Measurements from ENCODE around the gene TGFBR3L. TPM values are rescaled to one million over a fixed set of nuclear protein-coding genes. Genes with fewer than 3 reads are reported as not detected.

TGFBR3L gene
- total RNA-seq, 1 donor: 0.10 TPM

DNA sequence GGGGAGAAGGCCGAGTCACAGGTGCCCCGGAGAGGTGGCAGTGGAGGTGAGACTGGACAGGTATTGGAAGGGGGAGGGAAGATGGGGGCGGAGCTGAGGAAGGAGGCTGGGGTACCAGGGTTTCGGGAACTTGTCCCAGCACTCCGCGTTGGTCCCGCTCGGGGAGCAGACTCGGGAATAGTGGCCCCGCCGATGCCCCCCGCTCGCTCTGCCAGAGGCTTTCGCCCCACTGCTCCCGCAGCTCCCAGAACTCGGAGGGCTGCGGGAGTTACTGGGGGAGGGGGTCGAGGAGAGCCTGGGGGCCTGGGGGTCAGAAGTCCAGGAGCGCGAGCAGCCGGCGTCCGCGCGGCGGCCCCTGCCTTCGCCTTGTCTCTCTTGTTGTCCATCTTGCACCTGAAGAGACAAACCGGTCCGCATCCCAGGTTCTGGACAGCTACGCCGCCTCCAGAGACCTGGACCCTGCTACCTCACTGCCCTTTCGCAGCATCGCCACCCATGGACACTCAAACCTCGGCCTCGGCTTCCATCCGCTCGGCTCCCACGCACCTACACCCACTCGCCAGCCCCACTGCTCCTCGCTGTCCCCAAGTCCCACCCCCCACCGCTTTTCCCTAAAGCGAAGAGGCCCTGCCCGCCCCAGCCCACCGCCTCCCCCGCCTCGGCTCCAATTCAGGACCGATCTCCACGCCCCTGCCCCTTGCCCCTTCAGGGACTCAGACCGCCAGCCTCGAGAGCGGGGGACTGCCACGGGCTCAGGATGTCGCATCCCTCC, 41.1 kb upstream of the TGFBR3L start:
- Histone ChIP-seq H3K9me3 (ENCODE audit: low read depth, low read length) (no peaks in the 10 kb centered on the region), H3K27me3 (ENCODE audit: insufficient read depth, low read length) (peaks cover 24% of the 10 kb centered on the region), H3K4me3 (ENCODE audit: low read length) (no peak overlapping the region), H3K4me1 (ENCODE audit: insufficient read depth, low read length) (peaks cover 38% of the 10 kb centered on the region)

DNA sequence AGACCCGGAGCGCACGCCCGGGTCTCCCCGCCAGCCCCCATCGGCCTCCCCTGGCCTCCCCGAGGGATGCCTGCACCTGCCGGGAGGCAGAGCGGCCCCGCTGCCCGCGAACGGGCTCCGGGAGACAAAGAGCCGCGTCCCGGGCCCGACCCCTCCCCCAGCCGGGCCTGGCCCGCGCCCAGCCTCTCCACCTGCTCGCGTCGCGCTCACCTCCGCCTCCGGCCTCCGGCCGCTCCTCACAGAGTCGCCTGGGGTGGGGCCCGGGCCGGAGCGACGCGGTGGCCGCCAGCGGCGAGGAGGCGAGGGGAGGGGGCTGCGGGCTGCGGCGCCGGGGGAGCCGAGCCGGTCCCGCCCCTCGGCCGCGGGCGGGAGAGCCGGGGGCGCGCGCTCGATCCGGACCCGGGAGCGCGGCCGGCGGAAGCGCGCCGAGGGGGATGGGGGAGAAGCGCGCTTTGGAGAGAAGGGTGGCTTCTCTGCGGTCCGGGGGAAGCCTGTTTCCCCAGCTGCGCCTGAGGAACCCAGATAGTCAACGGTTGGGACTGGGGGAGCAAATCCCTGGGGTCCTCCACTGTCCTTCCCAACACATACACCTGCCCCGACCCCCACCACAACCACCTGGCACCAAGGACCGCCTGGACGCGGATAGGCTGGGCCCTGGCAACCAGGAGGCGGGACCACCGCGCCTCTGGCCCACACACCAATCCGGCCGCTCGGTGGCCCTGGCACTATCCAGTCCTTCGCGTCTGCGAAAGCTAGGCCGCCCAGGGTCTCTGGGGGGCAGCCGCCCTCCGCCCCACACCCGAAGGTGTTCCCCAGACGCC, 40.3 kb upstream of the TGFBR3L start, which contains the start of gene PRR36:
Gene PRR36, minus strand, starts transcription at position 315 of the 821 bp plus-strand sequence. CDS start 701 bp downstream, outside the sequence.
- H3K27me3 ChIP-seq (ENCODE audit: insufficient read depth, low read length): peaks cover 22% of the 10 kb centered on the region
- H3K4me1 ChIP-seq (ENCODE audit: insufficient read depth, low read length): peaks cover 31% of the 10 kb centered on the region
- H3K4me3 ChIP-seq (ENCODE audit: low read length): no peak within 1 kb of the TSS
- no peaks in the 10 kb centered on the region for H3K9me3 ChIP-seq (ENCODE audit: low read depth, low read length)

- peaks cover 25% of the 10 kb centered on the region for H3K4me1 ChIP-seq (ENCODE audit: insufficient read depth, low read length)
- H3K4me3 ChIP-seq (ENCODE audit: low read length): no peak overlapping the region
- peaks cover 22% of the 10 kb centered on the region for H3K27me3 ChIP-seq (ENCODE audit: insufficient read depth, low read length)
- H3K9me3 ChIP-seq (ENCODE audit: low read depth, low read length): no peaks in the 10 kb centered on the region
These were observed 39.7 kb upstream of the TGFBR3L start for GRCh38 chr19:7874897-7875273.

- Histone ChIP-seq H3K27me3 (ENCODE audit: insufficient read depth, low read length) (peaks cover 22% of the 10 kb centered on the region), H3K4me1 (ENCODE audit: insufficient read depth, low read length) (peaks cover 10% of the 10 kb centered on the region), H3K4me3 (ENCODE audit: low read length) (no peak overlapping the region), H3K9me3 (ENCODE audit: low read depth, low read length) (no peaks in the 10 kb centered on the region)
These were observed 37.3 kb upstream of the TGFBR3L start for GRCh38 chr19:7877249-7877836.

- H3K4me3 ChIP-seq (ENCODE audit: low read length): no peak overlapping the region
- H3K4me1 ChIP-seq (ENCODE audit: insufficient read depth, low read length): peaks cover 5% of the 10 kb centered on the region
- no peaks in the 10 kb centered on the region for H3K9me3 ChIP-seq (ENCODE audit: low read depth, low read length)
These were observed 35.4 kb upstream of the TGFBR3L start for GRCh38 chr19:7879111-7879807.

DNA sequence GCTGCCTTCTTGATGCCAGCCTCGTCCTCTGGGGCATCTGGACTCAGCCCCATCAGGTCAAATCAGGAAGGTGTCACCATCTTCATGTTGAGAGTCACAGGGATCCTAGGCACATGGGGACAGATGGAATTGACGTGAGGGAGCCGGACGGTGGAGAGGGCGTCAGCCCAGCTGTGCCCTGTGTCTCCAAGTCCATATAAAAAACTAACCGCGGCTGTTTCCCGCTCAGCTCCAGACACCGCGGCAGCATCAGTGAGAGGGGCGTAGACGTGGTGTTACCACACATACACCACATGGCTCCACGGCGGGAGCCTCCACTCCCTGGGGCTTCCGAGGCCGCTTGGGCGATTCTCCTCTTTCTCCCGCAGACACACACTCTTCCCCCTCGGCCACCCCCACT, 34.8 kb upstream of the TGFBR3L start:
- Histone ChIP-seq H3K9me3 (ENCODE audit: low read depth, low read length) (no peaks in the 10 kb centered on the region), H3K4me1 (ENCODE audit: insufficient read depth, low read length) (peaks cover under 1% of the 10 kb centered on the region), H3K4me3 (ENCODE audit: low read length) (no peak overlapping the region), H3K27me3 (ENCODE audit: insufficient read depth, low read length) (peaks cover 6% of the 10 kb centered on the region)

More at GRCh38 chr19:7879111-7879807, 35.4 kb upstream of the TGFBR3L start:
- peaks cover 11% of the 10 kb centered on the region for H3K27me3 ChIP-seq (ENCODE audit: insufficient read depth, low read length)

GRCh38 chr19:7881910-7882309, 32.7 kb upstream of the TGFBR3L start:
- no peaks in the 10 kb centered on the region for H3K9me3 ChIP-seq (ENCODE audit: low read depth, low read length)
- H3K27me3 ChIP-seq (ENCODE audit: insufficient read depth, low read length): no peaks in the 10 kb centered on the region
- H3K4me3 ChIP-seq (ENCODE audit: low read length): no peak overlapping the region
- no peaks in the 10 kb centered on the region for H3K4me1 ChIP-seq (ENCODE audit: insufficient read depth, low read length)

DNA sequence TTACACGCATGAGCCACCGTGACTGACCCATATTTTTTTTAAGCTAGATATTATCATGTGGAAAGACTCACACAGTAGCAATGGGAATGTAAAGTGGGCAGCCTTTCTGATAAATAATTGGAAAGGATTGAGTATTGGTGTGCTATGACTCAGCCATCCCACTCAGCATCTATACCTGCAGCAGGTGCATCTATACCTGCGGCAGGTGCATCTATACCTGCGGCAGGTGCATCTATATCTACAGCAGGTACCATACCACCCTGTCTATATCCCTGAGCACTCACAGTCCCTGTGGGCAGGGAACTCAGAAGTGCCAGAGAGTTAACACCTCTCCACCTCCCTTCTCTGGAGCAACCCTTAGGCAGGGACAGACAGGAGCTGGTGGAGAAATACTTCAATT, 31.5 kb upstream of the TGFBR3L start:
- Histone ChIP-seq H3K27me3 (ENCODE audit: insufficient read depth, low read length) (peaks cover 6% of the 10 kb centered on the region), H3K9me3 (ENCODE audit: low read depth, low read length) (no peaks in the 10 kb centered on the region), H3K4me3 (ENCODE audit: low read length) (no peak overlapping the region), H3K4me1 (ENCODE audit: insufficient read depth, low read length) (no peaks in the 10 kb centered on the region)

- Histone ChIP-seq H3K9me3 (ENCODE audit: low read depth, low read length) (no peaks in the 10 kb centered on the region), H3K4me3 (ENCODE audit: low read length) (no peak overlapping the region), H3K27me3 (ENCODE audit: insufficient read depth, low read length) (peaks cover 6% of the 10 kb centered on the region), H3K4me1 (ENCODE audit: insufficient read depth, low read length) (peaks cover 3% of the 10 kb centered on the region)
These were observed 30.6 kb upstream of the TGFBR3L start for GRCh38 chr19:7883796-7884570.

GRCh38 chr19:7885818-7886217, 28.8 kb upstream of the TGFBR3L start:
- Histone ChIP-seq H3K4me1 (ENCODE audit: insufficient read depth, low read length) (peaks cover 3% of the 10 kb centered on the region), H3K27me3 (ENCODE audit: insufficient read depth, low read length) (peaks cover 6% of the 10 kb centered on the region), H3K9me3 (ENCODE audit: low read depth, low read length) (no peaks in the 10 kb centered on the region), H3K4me3 (ENCODE audit: low read length) (no peak overlapping the region)

DNA sequence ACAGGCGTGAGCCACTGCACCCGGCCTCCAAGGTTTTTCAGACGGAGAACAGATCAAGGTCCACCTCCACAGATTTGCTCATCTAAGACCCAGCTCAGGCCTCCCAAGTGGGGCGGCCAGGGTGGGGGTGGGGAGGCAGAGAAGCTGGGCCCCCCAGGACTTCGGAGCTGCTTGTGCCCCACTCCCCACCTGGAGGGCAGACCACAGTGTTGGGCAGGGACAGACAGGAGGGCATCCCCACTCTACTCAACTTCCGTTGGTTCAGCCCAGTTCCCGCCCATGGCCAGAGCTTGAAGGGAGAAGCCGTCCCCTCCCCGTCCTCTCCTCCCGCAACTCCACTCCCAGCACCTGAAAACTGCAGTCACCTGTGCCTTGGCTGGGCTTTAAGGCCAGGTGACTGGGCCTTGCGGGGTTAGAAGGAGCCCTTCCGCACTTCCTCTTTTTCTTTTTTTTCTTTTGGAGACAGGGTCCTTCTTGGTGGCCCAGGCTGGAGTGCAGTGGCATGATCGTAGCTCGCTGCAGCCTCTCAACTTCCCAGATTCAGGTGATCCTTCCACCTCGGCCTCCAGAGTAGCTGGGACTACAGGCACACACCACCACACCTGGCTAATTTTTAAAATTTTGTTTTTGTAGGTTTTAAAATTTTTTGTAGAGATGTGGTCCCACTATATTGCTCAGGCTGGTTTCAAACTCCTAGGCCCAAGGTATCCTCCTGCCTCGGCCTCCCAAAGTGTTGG, 27.1 kb upstream of the TGFBR3L start:
- no peaks in the 10 kb centered on the region for H3K9me3 ChIP-seq (ENCODE audit: low read depth, low read length)
- H3K4me1 ChIP-seq (ENCODE audit: insufficient read depth, low read length): peaks cover 3% of the 10 kb centered on the region
- peaks cover 6% of the 10 kb centered on the region for H3K27me3 ChIP-seq (ENCODE audit: insufficient read depth, low read length)
- H3K4me3 ChIP-seq (ENCODE audit: low read length): no peak overlapping the region

- peaks cover 6% of the 10 kb centered on the region for H3K27me3 ChIP-seq (ENCODE audit: insufficient read depth, low read length)
- H3K4me1 ChIP-seq (ENCODE audit: insufficient read depth, low read length): peaks cover 3% of the 10 kb centered on the region
- H3K9me3 ChIP-seq (ENCODE audit: low read depth, low read length): no peaks in the 10 kb centered on the region
- H3K4me3 ChIP-seq (ENCODE audit: low read length): no peak within 1 kb of the TSS
These were observed 26.3 kb upstream of the TGFBR3L start, which contains the start of gene LRRC8E for GRCh38 chr19:7888145-7888825. Gene LRRC8E (plus strand): TSS chr19:7888510. CDS start chr19:7895604, 7,094 bp downstream.

GRCh38 chr19:7888826-7889217, 25.8 kb upstream of the TGFBR3L start:
- H3K27me3 ChIP-seq (ENCODE audit: insufficient read depth, low read length): peaks cover 6% of the 10 kb centered on the region
- no peaks in the 10 kb centered on the region for H3K9me3 ChIP-seq (ENCODE audit: low read depth, low read length)
- no peak overlapping the region for H3K4me3 ChIP-seq (ENCODE audit: low read length)

More at GRCh38 chr19:7888826-7889217, 25.8 kb upstream of the TGFBR3L start:
- peaks cover 3% of the 10 kb centered on the region for H3K4me1 ChIP-seq (ENCODE audit: insufficient read depth, low read length)
